Inflammatory macrophage treated with lipopolysaccharide for 1 hour (primary cell): ENCODE results near the gene ARHGAP30.
"Not testable (repeated sequence)": the region's sequence is repeated elsewhere in the genome, so short reads cannot be mapped to it uniquely, and the experiment has no call there.

Source experiments
- DNase-seq, 2 donors: peaks; one replicate each; pipeline ENCODE4 v3.0.0-alpha.2; 2020 to 2022

Gene ARHGAP30

DNA sequence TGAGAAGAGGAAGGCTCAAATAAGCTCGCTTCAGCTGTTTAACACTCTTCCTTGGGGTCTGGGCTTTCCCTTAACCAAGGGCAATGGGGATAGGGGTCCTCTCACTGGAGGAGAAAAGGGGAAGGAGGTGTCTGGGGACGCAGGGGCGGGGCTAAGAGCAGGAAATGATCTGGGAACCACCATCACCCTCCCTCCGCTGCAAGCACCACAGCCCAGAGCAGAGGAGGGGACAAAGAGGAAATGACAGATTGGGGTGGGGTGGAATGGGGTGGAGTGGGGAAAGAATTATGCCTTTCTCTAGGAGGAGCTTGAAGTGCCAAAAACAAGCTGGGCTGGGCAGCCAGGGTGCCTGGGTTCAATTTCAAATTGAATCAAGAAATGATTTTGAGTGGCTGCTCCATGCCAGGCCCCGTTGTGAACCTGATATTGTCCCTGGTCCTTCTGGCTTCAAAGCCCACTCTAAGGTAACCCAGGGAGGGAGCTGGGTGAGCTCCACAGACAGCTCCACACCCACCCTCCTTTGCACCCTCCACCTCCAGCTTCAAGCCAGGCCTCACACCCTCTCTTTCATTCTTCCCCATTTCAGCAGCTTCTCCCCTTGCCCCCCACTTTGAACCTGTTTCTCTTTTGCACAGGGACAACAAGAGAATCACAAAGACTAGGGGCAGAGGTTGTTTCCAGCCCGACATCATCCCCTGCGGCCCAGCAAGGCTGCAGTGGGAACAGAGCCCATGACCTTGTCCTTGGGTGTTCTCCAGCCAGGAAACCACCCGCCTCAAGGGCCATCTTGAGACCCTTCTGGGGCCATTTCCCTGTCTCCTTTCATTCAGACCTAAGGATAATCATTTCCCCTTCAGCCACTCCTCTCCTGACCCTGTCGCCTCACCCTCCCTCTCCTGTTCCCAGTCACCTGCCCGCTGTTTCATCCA lies 1.1 kb downstream of the ARHGAP30 start:
- DNase-seq: peak; percentile 92 to 94

GRCh38 chr1:161066694-161067093 lies 3.0 kb downstream of the ARHGAP30 start:
- DNase-seq: no peak

DNA sequence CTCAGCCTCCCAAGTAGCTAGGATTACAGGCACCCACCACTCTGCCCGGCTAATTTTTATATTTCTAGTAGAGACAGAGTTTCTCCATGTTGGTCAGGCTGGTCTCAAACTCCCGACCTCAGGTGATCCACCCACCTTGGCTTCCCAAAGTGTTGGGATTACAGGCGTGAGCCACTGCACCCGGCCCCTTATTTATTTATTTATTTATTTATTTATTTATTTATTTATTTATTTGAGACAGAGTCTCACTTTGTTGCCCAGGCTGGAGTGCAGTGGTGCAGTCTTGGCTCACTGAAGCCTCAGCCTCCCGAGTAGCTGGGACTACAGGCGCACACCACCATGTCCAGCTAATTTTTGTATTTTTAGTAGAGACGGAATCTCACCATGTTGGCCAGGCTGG lies 4.0 kb downstream of the ARHGAP30 start:
- not testable (repeated sequence) for DNase-seq

DNA sequence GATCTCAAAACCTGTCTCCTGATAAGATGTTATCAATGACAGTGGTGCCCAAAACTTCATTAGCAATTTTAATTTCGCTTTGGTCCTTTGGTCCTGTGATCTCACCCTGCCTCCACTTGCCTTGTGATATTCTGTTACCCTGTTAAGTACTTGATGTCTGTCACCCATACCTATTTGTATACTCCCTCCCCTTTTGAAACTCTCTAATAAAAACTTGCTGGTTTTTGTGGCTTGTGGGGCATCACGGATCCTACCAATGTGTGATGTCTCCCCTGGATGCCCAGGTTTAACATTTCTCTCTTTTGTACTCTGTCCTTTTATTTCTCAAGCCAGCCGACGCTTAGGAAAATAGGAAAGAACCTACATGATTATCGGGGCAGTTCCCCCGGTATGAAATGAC lies 5.8 kb downstream of the ARHGAP30 start:
- not testable (repeated sequence) for DNase-seq

- DNase-seq: no peak
Measured at GRCh38 chr1:161061419-161061818, 8.3 kb downstream of the ARHGAP30 start.

DNA sequence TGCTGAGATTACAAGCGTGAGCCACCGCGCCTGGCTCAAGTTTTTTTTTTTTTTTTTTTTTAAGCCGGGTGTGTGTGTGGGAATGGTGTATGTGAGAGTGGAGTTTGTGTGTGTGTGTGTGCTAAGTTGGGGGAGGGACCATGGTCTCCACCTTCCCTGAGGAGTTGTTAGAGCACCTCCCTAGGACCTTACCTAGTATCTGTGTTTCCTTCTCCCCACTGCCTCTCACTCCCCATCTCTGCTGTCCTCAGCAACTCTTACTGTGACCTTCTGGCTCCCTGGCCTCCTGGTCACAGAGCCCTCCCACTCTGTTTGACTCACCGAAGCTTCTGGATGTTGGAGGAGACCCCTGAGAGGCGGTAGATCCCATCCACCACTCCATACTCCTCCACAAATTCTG lies 10.4 kb downstream of the ARHGAP30 start:
- no peak for DNase-seq

DNA sequence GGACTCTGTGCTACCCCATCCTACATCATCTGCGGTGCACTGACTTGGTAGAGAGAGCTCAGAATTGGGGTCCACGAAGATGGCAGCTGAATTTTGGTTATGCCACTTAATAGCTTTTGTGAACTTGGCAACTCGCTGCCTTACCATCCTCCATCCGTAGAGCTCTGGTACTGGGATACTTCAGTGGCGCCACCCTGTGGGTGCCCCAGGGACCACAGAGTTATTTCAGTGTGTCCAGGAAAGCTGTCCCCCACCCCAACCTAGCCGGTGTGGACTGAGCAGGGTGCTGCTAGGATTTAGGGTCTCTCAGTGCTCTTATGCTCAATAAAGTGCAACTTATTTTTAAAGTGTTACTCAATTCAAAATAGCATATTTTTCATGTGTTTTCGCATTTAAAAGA lies 14.9 kb downstream of the ARHGAP30 start:
- DNase-seq: peak in 1 of 2 donors; percentile 36

GRCh38 chr1:161054232-161054631 lies 15.5 kb downstream of the ARHGAP30 start:
- no peak for DNase-seq

GRCh38 chr1:161052899-161053298 lies 16.8 kb downstream of the ARHGAP30 start:
- DNase-seq: no peak

GRCh38 chr1:161051219-161051618 lies 18.5 kb downstream of the ARHGAP30 start:
- DNase-seq: no peak

- DNase-seq: no peak
Measured at GRCh38 chr1:161048949-161049722, 20.6 kb downstream of the ARHGAP30 start.

DNA sequence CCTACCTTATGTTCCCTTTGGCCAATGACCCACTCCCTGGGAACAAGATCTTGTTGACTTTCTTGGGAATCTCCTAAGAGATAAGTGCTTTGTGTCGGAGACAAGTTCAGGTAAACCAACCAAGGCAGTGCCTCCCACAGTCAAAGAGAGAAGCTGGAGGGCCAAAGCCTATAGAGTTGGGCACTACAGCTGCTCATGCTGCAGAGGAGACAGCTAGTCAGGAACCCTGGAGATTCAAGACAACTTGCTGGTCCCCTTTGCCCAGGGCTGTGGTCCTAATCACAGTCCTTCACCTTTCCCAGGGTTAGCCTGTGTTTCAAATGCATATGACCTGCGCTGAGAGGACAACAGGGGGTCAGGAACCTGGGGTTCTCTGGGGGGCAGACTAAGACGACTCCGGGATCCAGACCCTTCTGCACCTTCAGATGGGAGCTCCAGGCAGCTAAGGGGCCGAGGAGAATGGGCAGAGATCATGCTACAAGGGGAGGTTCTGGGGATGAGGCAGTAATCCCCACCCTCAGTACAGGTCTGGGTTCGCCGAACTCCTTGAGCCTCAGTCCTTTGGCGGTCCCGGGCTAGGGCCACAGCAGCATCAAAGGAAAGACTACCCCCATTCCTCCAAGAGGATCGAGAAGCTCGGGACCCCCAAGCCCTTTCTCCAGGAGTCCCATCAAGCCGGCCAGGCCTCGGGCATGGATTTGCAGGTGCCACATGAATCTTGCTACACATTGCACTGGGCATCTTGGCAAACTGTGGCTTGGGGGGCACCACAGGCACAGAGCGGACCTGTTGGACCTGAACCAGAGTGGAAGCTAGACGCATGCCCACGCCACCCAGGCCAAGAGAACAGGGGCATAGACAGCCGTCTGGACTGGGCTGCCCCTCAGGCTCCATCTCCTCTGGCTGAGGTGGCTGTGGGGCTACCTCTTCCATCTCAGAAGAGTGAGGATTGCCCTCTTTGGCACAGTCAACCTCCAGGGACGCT lies 22.0 kb downstream of the ARHGAP30 start:
- no peak for DNase-seq

GRCh38 chr1:161046605-161047228 lies 23.0 kb downstream of the ARHGAP30 start:
- peak; percentile 77 to 88 for DNase-seq

- peak; percentile 94 to 96 for DNase-seq
Measured at GRCh38 chr1:161045736-161046604, 23.7 kb downstream of the ARHGAP30 start, which contains the start of gene USF1. USF1 (minus strand) TSS chr1:161045977; CDS start chr1:161043275, 2,702 bp downstream.

- DNase-seq: peak; percentile 83 to 88
Measured at GRCh38 chr1:161044908-161045735, 24.6 kb downstream of the ARHGAP30 start.

GRCh38 chr1:161044535-161044907 lies 25.2 kb downstream of the ARHGAP30 start:
- no peak for DNase-seq

- DNase-seq: no peak
Measured at GRCh38 chr1:161039546-161039945, 30.1 kb downstream of the ARHGAP30 start.

GRCh38 chr1:161039154-161039545 lies 30.5 kb downstream of the ARHGAP30 start:
- no peak for DNase-seq

- DNase-seq: peak; percentile 41
Measured at GRCh38 chr1:161038523-161039153, 31.1 kb downstream of the ARHGAP30 start, which contains the start of gene TSTD1. TSTD1 (minus strand) TSS chr1:161038964; CDS start chr1:161038889, 75 bp downstream.
